ENCODE data around the gene ZNF497.

ZNF497 gene

GRCh38 chr19:58328999-58329398, 33.6 kb downstream of the ZNF497 start:
- Histone ChIP-seq H3K4me1 (ENCODE audit: control insufficient read depth, low read length) (peaks cover 17% of the 10 kb centered on the region), H3K36me3 (ENCODE audit: control insufficient read depth, low read length) (peaks cover 5% of the 10 kb centered on the region; the same call in 1 of the 2 replicates), H3F3A (ENCODE audit: control insufficient read depth, insufficient read depth) (no peaks in the 10 kb centered on the region), H3K27me3 (ENCODE audit: control insufficient read depth, low read length) (no peaks in the 10 kb centered on the region), H3K4me2 (ENCODE audit: low read length) (no peak overlapping the region), H3K9me2 (replicated peaks; ENCODE audit: control insufficient read depth, low read length) (no peaks in the 10 kb centered on the region), H3K79me2 (ENCODE audit: control insufficient read depth, low read length) (peaks cover 13% of the 10 kb centered on the region), H3K27ac (ENCODE audit: low read depth, low read length) (no peak overlapping the region), H4K20me1 (ENCODE audit: control insufficient read depth, insufficient read depth, low read depth, low read length) (no peaks in the 10 kb centered on the region), H3K4me3 (ENCODE audit: low read length) (no peak overlapping the region), H3K9me3 (ENCODE audit: control insufficient read depth, insufficient read depth, low read length) (no peaks in the 10 kb centered on the region)
- TF ChIP-seq CTCF (IDR thresholded peaks at IDR 0.05; ENCODE audit: low read depth, low read length, poor library complexity, severe bottlenecking): peak; percentile 53
- TF ChIP-seq EZH2phosphoT487 (IDR thresholded peaks at IDR 0.05; ENCODE audit: borderline replicate concordance, low read length): no peak

DNA sequence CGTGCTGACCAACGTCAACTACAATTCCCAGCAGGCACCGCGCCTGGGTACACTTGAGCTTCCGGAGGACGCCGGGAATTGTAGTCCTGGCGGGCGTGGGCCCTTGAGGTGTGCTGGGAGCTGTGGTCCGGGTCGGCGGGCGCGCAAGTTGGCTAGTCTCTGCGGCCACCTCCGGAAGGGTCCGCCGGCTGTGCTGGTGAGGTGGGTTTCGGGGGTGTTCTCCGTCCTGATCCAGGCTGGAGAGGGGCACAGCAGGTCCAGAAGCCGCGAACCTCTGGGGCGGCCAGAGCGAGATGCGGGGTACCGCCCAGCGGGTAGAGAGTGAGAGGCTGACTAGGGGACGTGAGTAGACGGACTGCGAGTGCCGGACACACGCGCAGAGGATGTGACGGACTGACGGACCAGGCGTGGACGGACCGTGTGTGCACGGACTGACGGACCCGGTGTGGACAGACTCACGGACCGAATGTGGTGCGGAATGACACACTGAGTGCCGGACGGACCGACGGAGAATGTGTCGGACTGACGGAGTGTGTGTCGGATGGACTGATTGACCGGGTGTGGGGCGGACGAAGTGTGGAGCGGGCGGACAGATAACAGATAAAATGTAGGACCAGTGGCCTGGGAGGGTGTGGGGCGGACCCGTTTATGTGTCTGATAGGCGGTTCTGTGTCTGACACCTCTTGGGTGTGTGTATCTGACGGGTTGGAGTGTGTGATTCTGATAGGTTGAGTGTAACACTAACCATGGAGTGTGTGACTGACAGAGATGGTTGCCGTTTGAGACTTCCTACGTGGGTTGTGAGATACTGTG, 35.4 kb downstream of the ZNF497 start, which contains the start of gene ZSCAN22:
ZSCAN22 (plus strand) TSS at position 81 of the 813 bp plus-strand sequence. CDS start 7,809 bp downstream, outside the sequence.
- Histone ChIP-seq H3K4me2 (ENCODE audit: low read length) (peak within 1 kb of the TSS; percentile 90), H4K20me1 (ENCODE audit: control insufficient read depth, insufficient read depth, low read depth, low read length) (no peaks in the 10 kb centered on the region), H3F3A (ENCODE audit: control insufficient read depth, insufficient read depth) (no peaks in the 10 kb centered on the region), H3K27me3 (ENCODE audit: control insufficient read depth, low read length) (no peaks in the 10 kb centered on the region), H3K36me3 (ENCODE audit: control insufficient read depth, low read length) (peaks cover 5% of the 10 kb centered on the region; the same call in 1 of the 2 replicates), H3K4me1 (ENCODE audit: control insufficient read depth, low read length) (peaks cover 17% of the 10 kb centered on the region), H3K27ac (ENCODE audit: low read depth, low read length) (no peak within 1 kb of the TSS), H3K79me2 (ENCODE audit: control insufficient read depth, low read length) (peaks cover 13% of the 10 kb centered on the region), H3K4me3 (ENCODE audit: low read length) (peak within 1 kb of the TSS; percentile 95), H3K9me2 (replicated peaks; ENCODE audit: control insufficient read depth, low read length) (no peaks in the 10 kb centered on the region), H3K9me3 (ENCODE audit: control insufficient read depth, insufficient read depth, low read length) (no peaks in the 10 kb centered on the region)
- TF ChIP-seq EZH2phosphoT487 (IDR thresholded peaks at IDR 0.05; ENCODE audit: borderline replicate concordance, low read length) (no peak), CTCF (IDR thresholded peaks at IDR 0.05; ENCODE audit: low read depth, low read length, poor library complexity, severe bottlenecking) (no peak)

DNA sequence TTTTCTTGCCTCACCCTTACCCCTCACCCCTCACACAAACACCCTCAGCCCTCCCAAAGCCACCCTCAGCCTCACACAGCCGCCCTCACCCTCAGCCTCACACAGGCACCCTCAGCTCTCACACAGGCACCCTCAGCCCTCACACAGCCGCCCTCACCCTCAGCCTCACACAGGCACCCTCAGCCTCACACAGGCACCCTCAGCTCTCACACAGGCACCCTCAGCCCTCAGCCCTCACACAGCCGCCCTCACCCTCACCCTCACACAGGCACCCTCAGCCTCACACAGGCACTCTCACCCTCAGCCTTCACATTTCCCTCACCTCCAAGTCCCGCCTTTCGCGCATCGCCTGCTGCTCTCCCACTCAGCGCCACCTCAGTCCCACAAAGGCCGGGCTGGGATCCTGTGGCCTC, 36.0 kb downstream of the ZNF497 start:
- H3K4me1 ChIP-seq (ENCODE audit: control insufficient read depth, low read length): peaks cover 17% of the 10 kb centered on the region
- no peaks in the 10 kb centered on the region for H3K9me3 ChIP-seq (ENCODE audit: control insufficient read depth, insufficient read depth, low read length)
- H3K4me2 ChIP-seq (ENCODE audit: low read length): peak overlapping the region; percentile 90
- no peak overlapping the region for H3K27ac ChIP-seq (ENCODE audit: low read depth, low read length)
- no peaks in the 10 kb centered on the region for H4K20me1 ChIP-seq (ENCODE audit: control insufficient read depth, insufficient read depth, low read depth, low read length)
- no peaks in the 10 kb centered on the region for H3K27me3 ChIP-seq (ENCODE audit: control insufficient read depth, low read length)
- H3K4me3 ChIP-seq (ENCODE audit: low read length): peak overlapping the region; percentile 95
- H3F3A ChIP-seq (ENCODE audit: control insufficient read depth, insufficient read depth): no peaks in the 10 kb centered on the region
- peaks cover 5% of the 10 kb centered on the region; the same call in 1 of the 2 replicates for H3K36me3 ChIP-seq (ENCODE audit: control insufficient read depth, low read length)
- H3K9me2 ChIP-seq (replicated peaks; ENCODE audit: control insufficient read depth, low read length): no peaks in the 10 kb centered on the region
- TF ChIP-seq EZH2phosphoT487 (IDR thresholded peaks at IDR 0.05; ENCODE audit: borderline replicate concordance, low read length): no peak
- no peak for TF ChIP-seq CTCF (IDR thresholded peaks at IDR 0.05; ENCODE audit: low read depth, low read length, poor library complexity, severe bottlenecking)
- H3K79me2 ChIP-seq (ENCODE audit: control insufficient read depth, low read length): peaks cover 13% of the 10 kb centered on the region
